ENCODE results near the gene CNKSR3.

Gene CNKSR3

GRCh38 chr6:154345811-154346210 is 164.7 kb downstream of the CNKSR3 start:
- no peak for DNase-seq (ENCODE audit: low spot score)

DNA sequence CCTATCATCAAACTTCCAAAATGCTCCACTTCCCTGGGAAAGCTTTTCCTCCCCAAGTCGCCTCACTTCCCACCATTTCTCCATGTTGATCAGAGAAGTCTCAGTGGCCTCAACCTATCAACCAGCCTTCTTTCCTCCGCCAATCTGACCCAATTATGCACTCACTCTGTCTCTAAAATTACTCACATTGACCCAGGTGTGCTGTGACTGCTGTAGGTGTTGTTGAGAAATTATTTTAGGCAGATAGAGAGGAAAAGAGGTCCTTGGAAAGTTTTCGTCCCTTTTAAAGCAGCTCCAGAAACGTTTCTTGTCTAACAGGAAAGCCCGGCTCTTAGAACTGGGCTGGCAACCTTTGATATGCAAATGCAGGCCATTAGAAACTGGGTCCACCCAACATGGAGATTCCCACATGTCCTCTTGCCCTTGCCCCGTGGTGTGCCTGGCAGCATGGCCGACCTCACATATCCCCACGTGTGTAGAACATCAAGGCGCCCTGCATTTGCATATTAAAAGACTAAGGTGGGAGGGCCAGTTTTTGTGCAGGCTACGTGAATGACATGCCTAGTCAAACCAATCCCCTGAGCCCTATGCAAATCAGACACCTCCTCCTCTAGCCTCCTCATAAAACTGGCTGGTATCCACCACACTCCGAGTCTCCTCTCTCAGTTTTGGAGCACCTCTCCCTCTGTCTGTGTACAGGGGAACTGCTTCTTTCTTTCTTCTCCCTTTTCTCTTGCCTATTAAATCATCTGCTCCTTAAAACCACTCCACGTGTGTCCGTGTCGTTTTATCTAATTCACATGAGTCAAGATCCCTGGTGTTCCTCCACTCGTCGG is 166.8 kb downstream of the CNKSR3 start:
- DNase-seq (ENCODE audit: low spot score), result no peak

- no peak for DNase-seq (ENCODE audit: low spot score)
These were observed 168.6 kb downstream of the CNKSR3 start for GRCh38 chr6:154341871-154342270.

- no peak for DNase-seq (ENCODE audit: low spot score)
These were observed 169.1 kb downstream of the CNKSR3 start for GRCh38 chr6:154341336-154341735.
